SK-N-SH (cell line): Measurements from ENCODE around the gene TLR2. TPM values are rescaled to one million over a fixed set of nuclear protein-coding genes. Genes with fewer than 3 reads are reported as not detected.

Experiments used
- CTCF ChIA-PET: fragments of 300-600, 350-600 bp; formaldehyde crosslinking; extraction: SDS; loops from one replicate; lab custom pipeline; 2021; lab: Yijun Ruan, JAX
- POLR2A ChIA-PET: fragments of 350-600 bp; sonication (Branson Sonifier 250); formaldehyde crosslinking; extraction: SDS; loops from one replicate; lab custom pipeline; 2020; ENCODE audit warnings: antibody characterized with exemption, inconsistent platforms; lab: Yijun Ruan, JAX
- DNase-seq: peaks from one replicate; pipeline ENCODE4 v3.0.0; 2012
- H2AFZ ChIP-seq: fragments of 200-600 bp; sonication (generic); 2 replicates; pipeline ENCODE4 v1.8.1; 2016; ENCODE audit warnings: antibody characterized with exemption, mild to moderate bottlenecking, low read depth
- H3F3A ChIP-seq: fragments of 200-600 bp; sonication (generic); replicated peaks from 2 replicates; pipeline ENCODE3; 2016; ENCODE audit warnings: antibody characterized with exemption, mild to moderate bottlenecking; ENCODE audit not compliant: insufficient read depth
- H3K27ac ChIP-seq, 2 experiments: fragments of 200-500 bp in 1 of 2; fragments of 200-600 bp in 1 of 2; sonication (Bioruptor generic) in 1 of 2; sonication (generic), shearing (Covaris generic) in 1 of 2; 2 replicates each; pipeline versions ENCODE4 v1.5.1 to v1.6.1; 2014 to 2016; ENCODE audit warnings: low read depth in 2 of 2, inconsistent platforms in 1 of 2, low read length in 1 of 2, mild to moderate bottlenecking in 1 of 2, mixed read lengths in 1 of 2
- H3K27me3 ChIP-seq: fragments of 200-600 bp; sonication (generic), shearing (Covaris generic); 2 replicates; pipeline ENCODE4 v1.6.1; 2016; ENCODE audit warnings: mixed run types; ENCODE audit not compliant: insufficient read depth
- H3K36me3 ChIP-seq, 2 experiments: fragments of 200-500 bp in 1 of 2; fragments of 200-600 bp in 1 of 2; sonication (Bioruptor generic) in 1 of 2; sonication (generic) in 1 of 2; replicated peaks in 1 of 2; 2 replicates each; pipeline versions ENCODE3 to v1.5.1; 2014 to 2016; ENCODE audit warnings: low read length in 1 of 2, mild to moderate bottlenecking in 1 of 2; ENCODE audit not compliant: insufficient read depth in 2 of 2, control insufficient read depth in 1 of 2
- H3K4me1 ChIP-seq, 2 experiments: fragments of 200-500 bp in 1 of 2; fragments of 200-600 bp in 1 of 2; sonication (Bioruptor generic) in 1 of 2; sonication (generic), shearing (Covaris generic) in 1 of 2; 2 replicates each; pipeline versions ENCODE4 v1.5.1 to v1.6.1; 2014 to 2016; ENCODE audit warnings: low read depth in 1 of 2, low read length in 1 of 2, mixed run types in 1 of 2; ENCODE audit not compliant: insufficient read depth in 2 of 2, control insufficient read depth in 1 of 2
- H3K4me2 ChIP-seq: fragments of 200-600 bp; sonication (generic), shearing (Covaris generic); 2 replicates; pipeline ENCODE4 v1.6.1; 2017; ENCODE audit warnings: mixed run types
- H3K4me3 ChIP-seq, 2 experiments: fragments of 200-500 bp in 1 of 2; fragments of 200-600 bp in 1 of 2; sonication (Bioruptor generic) in 1 of 2; sonication (generic), shearing (Covaris generic) in 1 of 2; 2 replicates each; pipeline versions ENCODE4 v1.5.1 to v1.8.1; 2014 to 2016; ENCODE audit warnings: low read depth in 2 of 2, inconsistent platforms in 1 of 2, low read length in 1 of 2, mild to moderate bottlenecking in 1 of 2, mixed read lengths in 1 of 2, moderate library complexity in 1 of 2
- H3K79me2 ChIP-seq: fragments of 200-600 bp; sonication (generic); 2 replicates; pipeline ENCODE4 v1.8.1; 2017; ENCODE audit warnings: mild to moderate bottlenecking; ENCODE audit not compliant: insufficient read depth
- H3K9ac ChIP-seq: fragments of 200-600 bp; sonication (generic); 2 replicates; pipeline ENCODE4 v1.6.1; 2017; ENCODE audit warnings: mixed run types
- H3K9me2 ChIP-seq: fragments of 200-600 bp; sonication (generic); 2 replicates; pipeline ENCODE4 v1.6.1; 2017; ENCODE audit warnings: mixed run types
- H3K9me3 ChIP-seq: fragments of 200-600 bp; sonication (generic); 2 replicates; pipeline ENCODE4 v1.6.1; 2017; ENCODE audit warnings: mixed run types, mild to moderate bottlenecking, moderate library complexity
- H4K20me1 ChIP-seq: fragments of 200-600 bp; sonication (generic); 2 replicates; pipeline ENCODE4 v1.6.1; 2017; ENCODE audit warnings: mild to moderate bottlenecking, mixed run types; ENCODE audit not compliant: insufficient read depth
- EP300 ChIP-seq, 2 experiments: IDR thresholded peaks; 2 replicates each; pipeline versions ENCODE4 v1.4.0 to v1.6.1; 2012; ENCODE audit warnings: borderline replicate concordance in 1 of 2, low read depth in 1 of 2, low read length in 1 of 2
- EZH2phosphoT487 ChIP-seq: fragments of 200-600 bp; sonication (generic); IDR thresholded peaks from 2 replicates; pipeline ENCODE4 v1.6.1; 2017; ENCODE audit warnings: low read depth, mixed run types, mild to moderate bottlenecking, antibody characterized with exemption, moderate library complexity, borderline replicate concordance
- FOSL2 ChIP-seq: IDR thresholded peaks from 2 replicates; pipeline ENCODE4 v1.4.0; 2012; ENCODE audit warnings: low read depth, mild to moderate bottlenecking, moderate library complexity, borderline replicate concordance
- FOXM1 ChIP-seq: IDR thresholded peaks from 2 replicates; pipeline ENCODE4 v1.4.0; 2012; ENCODE audit warnings: low read depth, mild to moderate bottlenecking
- GABPA ChIP-seq: IDR thresholded peaks from 2 replicates; pipeline ENCODE4 v1.4.0; 2012; ENCODE audit warnings: low read depth, mild to moderate bottlenecking
- MEF2A ChIP-seq: IDR thresholded peaks from 2 replicates; pipeline ENCODE4 v1.4.0; 2012; ENCODE audit warnings: low read depth, borderline replicate concordance
- POLR2AphosphoS5 ChIP-seq: IDR thresholded peaks from 2 replicates; pipeline ENCODE4 v1.6.1; 2012; ENCODE audit warnings: low read depth, low read length
- RXRA ChIP-seq: IDR thresholded peaks from 2 replicates; pipeline ENCODE4 v1.4.0; 2012; ENCODE audit warnings: low read depth, mild to moderate bottlenecking, borderline replicate concordance
- SMC3 ChIP-seq: IDR thresholded peaks from 2 replicates; pipeline ENCODE4 v1.6.1; 2012; ENCODE audit warnings: low read depth, low read length, improper control_type of control experiment
- TCF12 ChIP-seq: IDR thresholded peaks from 2 replicates; pipeline ENCODE4 v1.4.0; 2012
- TEAD4 ChIP-seq: IDR thresholded peaks from 2 replicates; pipeline ENCODE4 v1.4.0; 2012; ENCODE audit warnings: mild to moderate bottlenecking, borderline replicate concordance; ENCODE audit not compliant: insufficient read depth
- WGBS: methylation state at CpG from one replicate; pipeline ENCODE4 v1.1.6; 2017; ENCODE audit warnings: low lambda C conversion rate; 5-methylcytosine and 5-hydroxymethylcytosine counted together
- polyA plus RNA-seq, 3 experiments: library from polyadenylated mRNA; depleted of rRNA; stranded (reverse); fragments of >200 nt; gene quantifications; 2 replicates each; pipeline ENCODE4 v1.2.3, GENCODE V29; 2012
- TF ChIP-seq, protein P1 (sequence below): IDR thresholded peaks from 2 replicates; pipeline ENCODE4 v1.4.0; 2012; ENCODE audit warnings: low read depth, borderline replicate concordance
- TF ChIP-seq, protein P2 (sequence below): fragments of 150-350 bp; IDR thresholded peaks from 2 replicates; pipeline ENCODE4 v1.6.1; 2017; ENCODE audit warnings: antibody characterized with exemption, low read length, low read depth, borderline replicate concordance
- TF ChIP-seq, protein P3 (sequence below): fragments of 200-600 bp; sonication (generic); IDR thresholded peaks from 2 replicates; pipeline ENCODE4 v1.6.1; 2017; ENCODE audit warnings: antibody characterized with exemption, mild to moderate bottlenecking, moderate library complexity
- TF ChIP-seq, protein P4 (sequence below): IDR thresholded peaks from 2 replicates; pipeline ENCODE4; 2012
- TF ChIP-seq, protein P5 (sequence below): IDR thresholded peaks from 2 replicates; pipeline ENCODE4 v1.6.1; 2012; ENCODE audit warnings: mild to moderate bottlenecking, low read depth, low read length, moderate library complexity
- TF ChIP-seq, protein P6 (sequence below): IDR thresholded peaks from 2 replicates; pipeline ENCODE4 v1.4.0; 2012; ENCODE audit warnings: low read depth, borderline replicate concordance

The TLR2 gene
- polyA plus RNA-seq, 1 of the 3 experiments (the other 2 are of a cell fraction), result 0.18 TPM

DNA sequence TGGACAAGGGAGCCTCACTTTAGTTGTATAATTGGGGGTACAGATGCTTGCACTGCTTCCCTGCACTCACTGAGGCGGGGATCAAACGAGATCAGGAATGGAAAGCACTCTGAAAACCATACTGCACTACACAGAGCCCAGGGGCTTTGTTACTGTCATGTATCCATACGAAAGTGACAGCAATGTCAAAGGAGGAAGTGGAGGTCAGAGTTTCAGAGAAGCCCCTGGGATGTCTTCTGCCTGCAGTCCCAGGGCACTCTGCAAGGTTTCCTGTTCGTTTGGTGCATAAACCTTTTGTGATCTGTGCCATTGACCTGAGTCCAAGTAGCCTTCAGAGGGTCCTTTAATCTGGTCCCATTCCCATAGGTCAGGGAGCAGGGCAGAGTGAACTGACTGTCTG lies 44.6 kb downstream of the TLR2 start:
- H2AFZ ChIP-seq, result no peak overlapping the region
- H3K4me3 ChIP-seq, result no peak overlapping the region
- H3K27me3 ChIP-seq, result no peaks in the 10 kb centered on the region
- no peaks in the 10 kb centered on the region for H3K36me3 ChIP-seq
- H3K4me2 ChIP-seq, result no peak overlapping the region
- ChIA-PET POLR2A (no interaction called here), CTCF (interaction anchor here (2.4 to 2.8 kb wide), 2 partner anchors 21 to 94 kb away, joined by 7 to 15 read pairs; no protein-coding TSS in a partner anchor)
- no peak overlapping the region for H3K27ac ChIP-seq
- WGBS, result 70% methylated on average over 4 of the region's 4 CpGs
- no peaks in the 10 kb centered on the region for H4K20me1 ChIP-seq
- H3K4me1 ChIP-seq, result peaks cover 6 to 9% of the 10 kb centered on the region in 2 experiments; a peak in 3 of 4 replicates
- H3K9me3 ChIP-seq, result no peaks in the 10 kb centered on the region
- no peak overlapping the region for H3K9ac ChIP-seq
- no peak for TF ChIP-seq SMC3
- TF ChIP-seq RXRA, result no peak
- TF ChIP-seq FOXM1, result no peak
- TF ChIP-seq TEAD4, result no peak
- H3K9me2 ChIP-seq, result no peaks in the 10 kb centered on the region
- no peaks in the 10 kb centered on the region for H3K79me2 ChIP-seq
- no peak for DNase-seq
- peaks cover 13% of the 10 kb centered on the region for H3F3A ChIP-seq

DNA sequence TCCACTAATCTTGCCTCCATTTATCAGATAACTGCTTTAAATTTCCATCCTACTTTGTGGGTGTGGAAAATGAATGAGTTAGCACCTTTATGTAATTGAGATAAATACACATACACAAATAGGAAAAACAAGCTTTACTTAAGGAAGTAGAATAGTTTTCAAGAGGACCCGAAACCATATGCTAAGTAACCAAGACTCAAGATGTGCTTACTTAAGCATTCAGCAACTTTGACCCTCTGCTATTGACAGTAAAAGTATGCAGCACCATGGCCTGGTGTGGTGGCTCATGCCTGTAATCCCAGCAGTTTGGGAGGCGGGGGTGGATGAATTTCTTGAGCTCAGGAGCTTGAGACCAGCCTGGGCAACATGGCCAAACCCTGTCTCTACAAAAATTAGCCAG lies 45.8 kb downstream of the TLR2 start:
- POLR2A ChIA-PET, result no interaction called here
- DNase-seq, result no peak
- Histone ChIP-seq H3K4me2 (no peak overlapping the region), H3K4me3 (no peak overlapping the region), H3K4me1 (peaks cover 6 to 9% of the 10 kb centered on the region in 2 experiments; a peak in 3 of 4 replicates), H3F3A (peaks cover 13% of the 10 kb centered on the region), H3K79me2 (no peaks in the 10 kb centered on the region), H3K9ac (no peak overlapping the region), H3K9me3 (no peaks in the 10 kb centered on the region), H2AFZ (no peak overlapping the region), H3K9me2 (no peaks in the 10 kb centered on the region), H3K36me3 (no peaks in the 10 kb centered on the region), H3K27ac (no peak overlapping the region), H4K20me1 (no peaks in the 10 kb centered on the region), H3K27me3 (no peaks in the 10 kb centered on the region)
- CTCF ChIA-PET, result interaction anchor here (2.4 to 2.8 kb wide), 2 partner anchors 20 to 95 kb away, joined by 7 to 15 read pairs; no protein-coding TSS in a partner anchor
- 81% methylated on average over 2 of the region's 2 CpGs for WGBS
- TF ChIP-seq, protein P1, sequence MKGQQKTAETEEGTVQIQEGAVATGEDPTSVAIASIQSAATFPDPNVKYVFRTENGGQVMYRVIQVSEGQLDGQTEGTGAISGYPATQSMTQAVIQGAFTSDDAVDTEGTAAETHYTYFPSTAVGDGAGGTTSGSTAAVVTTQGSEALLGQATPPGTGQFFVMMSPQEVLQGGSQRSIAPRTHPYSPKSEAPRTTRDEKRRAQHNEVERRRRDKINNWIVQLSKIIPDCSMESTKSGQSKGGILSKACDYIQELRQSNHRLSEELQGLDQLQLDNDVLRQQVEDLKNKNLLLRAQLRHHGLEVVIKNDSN, result no peak
- TF ChIP-seq, protein P2, sequence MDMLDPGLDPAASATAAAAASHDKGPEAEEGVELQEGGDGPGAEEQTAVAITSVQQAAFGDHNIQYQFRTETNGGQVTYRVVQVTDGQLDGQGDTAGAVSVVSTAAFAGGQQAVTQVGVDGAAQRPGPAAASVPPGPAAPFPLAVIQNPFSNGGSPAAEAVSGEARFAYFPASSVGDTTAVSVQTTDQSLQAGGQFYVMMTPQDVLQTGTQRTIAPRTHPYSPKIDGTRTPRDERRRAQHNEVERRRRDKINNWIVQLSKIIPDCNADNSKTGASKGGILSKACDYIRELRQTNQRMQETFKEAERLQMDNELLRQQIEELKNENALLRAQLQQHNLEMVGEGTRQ, result no peak
- no peak for TF ChIP-seq EZH2phosphoT487
- TF ChIP-seq POLR2AphosphoS5, result no peak
- TF ChIP-seq, protein P3, sequence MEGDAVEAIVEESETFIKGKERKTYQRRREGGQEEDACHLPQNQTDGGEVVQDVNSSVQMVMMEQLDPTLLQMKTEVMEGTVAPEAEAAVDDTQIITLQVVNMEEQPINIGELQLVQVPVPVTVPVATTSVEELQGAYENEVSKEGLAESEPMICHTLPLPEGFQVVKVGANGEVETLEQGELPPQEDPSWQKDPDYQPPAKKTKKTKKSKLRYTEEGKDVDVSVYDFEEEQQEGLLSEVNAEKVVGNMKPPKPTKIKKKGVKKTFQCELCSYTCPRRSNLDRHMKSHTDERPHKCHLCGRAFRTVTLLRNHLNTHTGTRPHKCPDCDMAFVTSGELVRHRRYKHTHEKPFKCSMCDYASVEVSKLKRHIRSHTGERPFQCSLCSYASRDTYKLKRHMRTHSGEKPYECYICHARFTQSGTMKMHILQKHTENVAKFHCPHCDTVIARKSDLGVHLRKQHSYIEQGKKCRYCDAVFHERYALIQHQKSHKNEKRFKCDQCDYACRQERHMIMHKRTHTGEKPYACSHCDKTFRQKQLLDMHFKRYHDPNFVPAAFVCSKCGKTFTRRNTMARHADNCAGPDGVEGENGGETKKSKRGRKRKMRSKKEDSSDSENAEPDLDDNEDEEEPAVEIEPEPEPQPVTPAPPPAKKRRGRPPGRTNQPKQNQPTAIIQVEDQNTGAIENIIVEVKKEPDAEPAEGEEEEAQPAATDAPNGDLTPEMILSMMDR, result no peak
- no peak for TF ChIP-seq GABPA
- no peak for TF ChIP-seq MEF2A
- no peak for TF ChIP-seq TCF12
- TF ChIP-seq FOSL2, result no peak
- TF ChIP-seq FOXM1, result no peak
- TF ChIP-seq, protein P4, sequence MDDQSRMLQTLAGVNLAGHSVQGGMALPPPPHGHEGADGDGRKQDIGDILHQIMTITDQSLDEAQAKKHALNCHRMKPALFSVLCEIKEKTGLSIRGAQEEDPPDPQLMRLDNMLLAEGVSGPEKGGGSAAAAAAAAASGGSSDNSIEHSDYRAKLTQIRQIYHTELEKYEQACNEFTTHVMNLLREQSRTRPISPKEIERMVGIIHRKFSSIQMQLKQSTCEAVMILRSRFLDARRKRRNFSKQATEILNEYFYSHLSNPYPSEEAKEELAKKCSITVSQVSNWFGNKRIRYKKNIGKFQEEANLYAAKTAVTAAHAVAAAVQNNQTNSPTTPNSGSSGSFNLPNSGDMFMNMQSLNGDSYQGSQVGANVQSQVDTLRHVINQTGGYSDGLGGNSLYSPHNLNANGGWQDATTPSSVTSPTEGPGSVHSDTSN, result no peak
- TF ChIP-seq, protein P5, sequence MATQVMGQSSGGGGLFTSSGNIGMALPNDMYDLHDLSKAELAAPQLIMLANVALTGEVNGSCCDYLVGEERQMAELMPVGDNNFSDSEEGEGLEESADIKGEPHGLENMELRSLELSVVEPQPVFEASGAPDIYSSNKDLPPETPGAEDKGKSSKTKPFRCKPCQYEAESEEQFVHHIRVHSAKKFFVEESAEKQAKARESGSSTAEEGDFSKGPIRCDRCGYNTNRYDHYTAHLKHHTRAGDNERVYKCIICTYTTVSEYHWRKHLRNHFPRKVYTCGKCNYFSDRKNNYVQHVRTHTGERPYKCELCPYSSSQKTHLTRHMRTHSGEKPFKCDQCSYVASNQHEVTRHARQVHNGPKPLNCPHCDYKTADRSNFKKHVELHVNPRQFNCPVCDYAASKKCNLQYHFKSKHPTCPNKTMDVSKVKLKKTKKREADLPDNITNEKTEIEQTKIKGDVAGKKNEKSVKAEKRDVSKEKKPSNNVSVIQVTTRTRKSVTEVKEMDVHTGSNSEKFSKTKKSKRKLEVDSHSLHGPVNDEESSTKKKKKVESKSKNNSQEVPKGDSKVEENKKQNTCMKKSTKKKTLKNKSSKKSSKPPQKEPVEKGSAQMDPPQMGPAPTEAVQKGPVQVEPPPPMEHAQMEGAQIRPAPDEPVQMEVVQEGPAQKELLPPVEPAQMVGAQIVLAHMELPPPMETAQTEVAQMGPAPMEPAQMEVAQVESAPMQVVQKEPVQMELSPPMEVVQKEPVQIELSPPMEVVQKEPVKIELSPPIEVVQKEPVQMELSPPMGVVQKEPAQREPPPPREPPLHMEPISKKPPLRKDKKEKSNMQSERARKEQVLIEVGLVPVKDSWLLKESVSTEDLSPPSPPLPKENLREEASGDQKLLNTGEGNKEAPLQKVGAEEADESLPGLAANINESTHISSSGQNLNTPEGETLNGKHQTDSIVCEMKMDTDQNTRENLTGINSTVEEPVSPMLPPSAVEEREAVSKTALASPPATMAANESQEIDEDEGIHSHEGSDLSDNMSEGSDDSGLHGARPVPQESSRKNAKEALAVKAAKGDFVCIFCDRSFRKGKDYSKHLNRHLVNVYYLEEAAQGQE, result no peak
- TF ChIP-seq EP300 (IDR thresholded peaks at IDR 0.05; ENCODE audit: borderline replicate concordance in 1 of 2, low read depth in 1 of 2, low read length in 1 of 2), result no peak
- TF ChIP-seq, protein P6, sequence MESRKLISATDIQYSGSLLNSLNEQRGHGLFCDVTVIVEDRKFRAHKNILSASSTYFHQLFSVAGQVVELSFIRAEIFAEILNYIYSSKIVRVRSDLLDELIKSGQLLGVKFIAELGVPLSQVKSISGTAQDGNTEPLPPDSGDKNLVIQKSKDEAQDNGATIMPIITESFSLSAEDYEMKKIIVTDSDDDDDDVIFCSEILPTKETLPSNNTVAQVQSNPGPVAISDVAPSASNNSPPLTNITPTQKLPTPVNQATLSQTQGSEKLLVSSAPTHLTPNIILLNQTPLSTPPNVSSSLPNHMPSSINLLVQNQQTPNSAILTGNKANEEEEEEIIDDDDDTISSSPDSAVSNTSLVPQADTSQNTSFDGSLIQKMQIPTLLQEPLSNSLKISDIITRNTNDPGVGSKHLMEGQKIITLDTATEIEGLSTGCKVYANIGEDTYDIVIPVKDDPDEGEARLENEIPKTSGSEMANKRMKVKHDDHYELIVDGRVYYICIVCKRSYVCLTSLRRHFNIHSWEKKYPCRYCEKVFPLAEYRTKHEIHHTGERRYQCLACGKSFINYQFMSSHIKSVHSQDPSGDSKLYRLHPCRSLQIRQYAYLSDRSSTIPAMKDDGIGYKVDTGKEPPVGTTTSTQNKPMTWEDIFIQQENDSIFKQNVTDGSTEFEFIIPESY, result no peak
